Peyer's patch (tissue), 4 donors: ENCODE results near the gene AURKB. TPM values are rescaled to one million over a fixed set of nuclear protein-coding genes. Genes with fewer than 3 reads are reported as not detected.
"Not testable (repeated sequence)": the region's sequence is repeated elsewhere in the genome, so short reads cannot be mapped to it uniquely, and the experiment has no call there.

ENCODE experiments used
- DNase-seq, 3 donors: peaks; one replicate each; pipeline ENCODE4 v3.0.0-alpha.2; 2017 to 2019
- H3K27ac ChIP-seq, 4 donors: fragments of 200-600 bp; sonication (generic); one replicate each; pipeline ENCODE4 v1.5.1; 2016 to 2019
- H3K27me3 ChIP-seq, 2 donors: fragments of 200-600 bp; sonication (generic); one replicate each; pipeline ENCODE4 v1.5.1; 2019
- H3K36me3 ChIP-seq, 3 donors: fragments of 200-600 bp; sonication (generic); one replicate each; pipeline ENCODE4 v1.5.1; 2016 to 2019
- H3K4me1 ChIP-seq, 4 donors: fragments of 200-600 bp; sonication (generic); one replicate each; pipeline ENCODE4 v1.5.1; 2016 to 2019
- H3K4me3 ChIP-seq, 4 donors: fragments of 200-600 bp; sonication (generic); 1 replicate in 3 of 4; 2 replicates in 1 of 4; pipeline ENCODE4 v1.5.1; 2016 to 2019; ENCODE audit warnings: mild to moderate bottlenecking in 1 of 4
- H3K9me3 ChIP-seq, 4 donors: fragments of 200-600 bp; sonication (generic); one replicate each; pipeline ENCODE4 v1.5.1; 2016 to 2019; ENCODE audit warnings: mild to moderate bottlenecking in 1 of 4
- CTCF ChIP-seq, 6 experiments: fragments of 450-650 bp in 4 of 6; fragments of 200-600 bp in 2 of 6; sonication (generic) in 1 of 6; IDR thresholded peaks; one replicate each; pipeline ENCODE4 v1.5.1; 2017 to 2019; ENCODE audit warnings: antibody characterized with exemption in 6 of 6, mild to moderate bottlenecking in 3 of 6, moderate library complexity in 1 of 6
- POLR2A ChIP-seq, 2 donors: fragments of 450-650 bp; IDR thresholded peaks; one replicate each; pipeline ENCODE4 v1.5.1; 2017; ENCODE audit warnings: antibody characterized with exemption in 2 of 2, mild to moderate bottlenecking in 2 of 2, moderate library complexity in 2 of 2
- total RNA-seq, 4 donors: library from RNA; depleted of rRNA; stranded (reverse); fragments of >200 nt; gene quantifications; one replicate each; pipeline ENCODE4 v1.1.0, GENCODE V29; 2016

AURKB gene
- total RNA-seq, 4 donors from 2014 or later, result 10.5 to 111 (median 19.1) TPM

- Histone ChIP-seq H3K27ac (no peak overlapping the region), H3K9me3 (no peaks in the 10 kb centered on the region), H3K4me3 (no peak overlapping the region), H3K4me1 (peaks cover 0 to 2% (median under 1%) of the 10 kb centered on the region in 4 donors), H3K36me3 (peaks cover 0 to 7% (median 0%) of the 10 kb centered on the region in 3 donors), H3K27me3 (no peaks in the 10 kb centered on the region)
- no peak for DNase-seq
- TF ChIP-seq POLR2A (IDR thresholded peaks at IDR 0.05) (no peak), CTCF (IDR thresholded peaks at IDR 0.05) (no peak)
Observed at GRCh38 chr17:8254881-8255280, 44.5 kb upstream of the AURKB start.

DNA sequence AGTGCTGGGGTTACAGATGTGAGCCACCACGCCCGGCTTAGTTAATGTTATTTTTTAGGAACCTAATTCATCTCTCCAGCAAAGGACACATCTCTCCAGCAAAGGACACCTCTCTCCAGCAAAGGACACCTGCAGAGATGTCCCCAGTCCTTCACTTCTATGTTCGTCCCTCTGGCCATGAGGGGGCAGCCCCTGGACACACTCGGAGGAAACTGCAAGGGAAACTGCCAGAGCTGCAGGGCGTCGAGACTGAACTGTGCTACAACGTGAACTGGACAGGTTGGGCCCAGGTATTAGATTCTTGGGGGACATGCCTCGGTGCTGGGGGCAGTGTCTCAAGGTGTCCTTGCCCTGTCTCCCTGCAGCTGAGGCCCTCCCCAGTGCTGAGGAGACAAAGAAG, 43.4 kb upstream of the AURKB start:
- TF ChIP-seq CTCF (IDR thresholded peaks at IDR 0.05) (peak in 3 of 6 experiments; percentile 5 to 59 (median 35)), POLR2A (IDR thresholded peaks at IDR 0.05) (no peak)
- DNase-seq, result peak in 1 of 3 donors; percentile 73

GRCh38 chr17:8251411-8251810, 41.0 kb upstream of the AURKB start:
- H3K9me3 ChIP-seq, H3K36me3 ChIP-seq, H3K27ac ChIP-seq, H3K27me3 ChIP-seq, H3K4me3 ChIP-seq, DNase-seq: not testable (repeated sequence)
- H3K4me1 ChIP-seq, result peaks cover 0 to 14% (median 5%) of the 10 kb centered on the region in 4 donors

More for the DNA sequence above, 43.4 kb upstream of the AURKB start:
- Histone ChIP-seq H3K27me3 (no peaks in the 10 kb centered on the region), H3K4me3 (no peak overlapping the region), H3K36me3 (peaks cover 0 to 7% (median 0%) of the 10 kb centered on the region in 3 donors), H3K4me1 (peaks cover 0 to 7% (median 5%) of the 10 kb centered on the region in 4 donors), H3K9me3 (no peaks in the 10 kb centered on the region), H3K27ac (no peak overlapping the region)

DNA sequence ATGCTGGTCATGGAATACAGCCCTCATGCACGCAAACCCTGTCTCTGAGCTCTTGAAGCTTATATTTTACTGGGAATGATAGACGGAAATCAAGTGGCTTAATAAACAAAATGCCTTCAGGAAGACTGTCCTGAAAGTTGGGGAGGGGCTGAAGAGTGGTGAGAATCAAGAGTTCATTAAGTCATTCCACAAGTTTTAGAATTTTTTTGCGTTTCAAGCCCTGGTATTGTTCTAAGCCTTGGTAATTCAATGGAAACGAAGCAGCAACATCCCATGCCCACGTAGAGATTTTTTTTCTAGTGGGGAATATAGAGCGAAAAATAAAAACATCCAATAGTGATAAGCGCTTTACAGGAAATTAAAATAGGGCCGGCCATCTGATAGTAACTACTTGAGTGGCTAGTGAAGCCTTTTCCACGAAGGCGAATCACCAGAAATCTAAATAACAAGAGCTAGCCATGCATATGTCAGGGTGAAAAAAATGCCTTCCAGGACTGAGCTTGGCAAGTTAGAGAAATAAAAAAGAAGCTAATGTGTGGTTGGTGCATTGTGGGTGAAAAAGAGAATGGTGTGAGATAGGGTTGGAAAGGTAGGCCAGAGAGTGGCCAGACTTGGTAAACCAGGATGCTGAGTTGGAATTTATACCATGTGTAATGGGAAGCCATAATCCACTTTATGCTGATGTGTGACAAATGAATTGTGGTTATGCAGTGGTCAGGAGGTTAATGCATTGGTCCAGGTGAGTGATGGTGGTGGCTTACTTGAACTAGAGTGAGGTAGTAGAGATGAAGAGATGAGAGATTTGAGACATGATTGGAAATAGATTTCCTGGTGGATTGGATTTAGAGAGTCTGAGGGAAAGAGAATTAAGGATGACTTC, 39.5 kb upstream of the AURKB start:
- Histone ChIP-seq H3K9me3 (no peaks in the 10 kb centered on the region), H3K4me1 (peaks cover 0 to 17% (median 5%) of the 10 kb centered on the region in 4 donors), H3K27ac (peak overlapping the region; percentile 94 to 99 (median 96)), H3K36me3 (peaks cover 0 to 10% (median 0%) of the 10 kb centered on the region in 3 donors), H3K27me3 (no peaks in the 10 kb centered on the region), H3K4me3 (peak overlapping the region; percentile 67 to 74 (median 68))
- no peak for TF ChIP-seq POLR2A (IDR thresholded peaks at IDR 0.05)
- TF ChIP-seq CTCF (IDR thresholded peaks at IDR 0.05), result no peak
- DNase-seq, result no peak

GRCh38 chr17:8248751-8249607, 38.6 kb upstream of the AURKB start, which contains the start of gene PFAS:
Gene PFAS, plus strand, starts transcription at chr17:8249289. Its CDS starts 4,649 bp downstream, at chr17:8253938.
- TF ChIP-seq POLR2A (IDR thresholded peaks at IDR 0.05), result peak in 1 of 2 donors; percentile 61
- TF ChIP-seq CTCF (IDR thresholded peaks at IDR 0.05), result peak in 1 of 6 experiments; percentile 26
- H3K27ac ChIP-seq, result peak within 1 kb of the TSS; percentile 94 to 99 (median 96)
- DNase-seq, result peak; percentile 98 to 99 (median 98)
- H3K27me3 ChIP-seq, result no peaks in the 10 kb centered on the region
- peaks cover 0 to 12% (median 0%) of the 10 kb centered on the region in 3 donors for H3K36me3 ChIP-seq
- peak within 1 kb of the TSS; percentile 67 to 74 (median 68) for H3K4me3 ChIP-seq
- H3K9me3 ChIP-seq, result no peaks in the 10 kb centered on the region
- peaks cover 0 to 17% (median 5%) of the 10 kb centered on the region in 4 donors for H3K4me1 ChIP-seq
